Measurements from ENCODE around the gene H6PD.

The H6PD gene

DNA sequence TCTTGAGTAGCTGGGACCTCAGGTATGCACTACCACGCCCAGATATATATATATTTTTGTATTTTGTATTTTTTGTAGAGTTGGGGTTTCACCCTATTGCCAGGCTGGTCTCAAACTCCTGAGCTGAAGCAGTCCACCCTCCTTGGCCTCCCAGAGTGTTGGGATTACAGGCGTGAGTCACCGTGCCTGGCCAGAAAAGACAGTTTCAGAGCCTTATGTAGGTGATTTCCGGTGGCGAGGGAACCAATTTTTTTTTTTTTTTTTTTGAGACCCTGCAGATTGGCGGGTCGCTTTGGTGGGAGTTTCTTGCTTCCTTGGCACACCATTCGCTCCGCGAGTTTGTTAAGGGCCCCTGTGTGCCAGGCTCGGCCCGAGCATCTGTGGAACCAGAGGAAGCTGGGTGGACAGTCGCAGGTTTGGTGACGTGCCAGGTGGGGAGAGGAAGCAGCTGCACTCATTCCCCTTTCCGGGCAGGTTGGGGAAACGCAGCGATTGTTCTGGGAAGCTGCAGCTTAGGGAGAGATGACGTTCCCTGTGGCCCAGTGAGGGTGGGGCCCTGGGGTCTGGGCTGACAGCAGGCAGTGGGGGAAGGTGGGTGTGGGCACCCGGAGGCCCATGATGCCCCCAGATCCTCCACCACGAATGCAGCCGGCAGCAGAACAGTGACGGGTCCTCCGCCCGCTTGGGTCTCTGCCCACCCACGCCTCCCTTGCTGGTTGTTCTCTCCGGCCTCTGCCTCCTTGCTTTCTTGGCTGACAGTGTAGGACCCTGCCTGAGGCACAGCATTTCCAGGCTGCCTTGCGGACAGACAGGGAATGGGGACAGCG is 83.2 kb downstream of the H6PD start:
- peak; percentile 28 for DNase-seq (ENCODE audit: low spot score)

- DNase-seq (ENCODE audit: low spot score) = no peak
These were observed 84.7 kb downstream of the H6PD start for GRCh38 chr1:9319208-9319788.

- DNase-seq (ENCODE audit: low spot score) = no peak
These were observed 85.4 kb downstream of the H6PD start for GRCh38 chr1:9319789-9320519.

Data from kidney tubule cell (primary cell).